H1 (cell line): ENCODE measurements around the gene DOHH. TPM values are rescaled to one million over a fixed set of nuclear protein-coding genes. Genes with fewer than 3 reads are reported as not detected.

Experiments used
- BCL11A ChIP-seq, 2 experiments: IDR thresholded peaks; one replicate each; pipeline ENCODE4 v1.6.1; 2011; ENCODE audit warnings: low read depth in 2 of 2, low read length in 2 of 2, mild to moderate bottlenecking in 2 of 2
- CEBPB ChIP-seq: IDR thresholded peaks from 2 replicates; pipeline ENCODE4 v1.6.1; 2012; ENCODE audit warnings: low read depth, low read length
- CHD2 ChIP-seq: IDR thresholded peaks from 2 replicates; pipeline ENCODE4 v1.6.1; 2012; ENCODE audit warnings: low read length, improper control_type of control experiment
- GABPA ChIP-seq: IDR thresholded peaks from 2 replicates; pipeline ENCODE4 v1.6.1; 2011; ENCODE audit warnings: mild to moderate bottlenecking, low read length, moderate library complexity, borderline replicate concordance; ENCODE audit not compliant: insufficient read depth
- JUN ChIP-seq: IDR thresholded peaks from 2 replicates; pipeline ENCODE4 v1.6.1; 2011; ENCODE audit warnings: low read depth, mild to moderate bottlenecking, improper control_type of control experiment, low read length
- KDM4A ChIP-seq: IDR thresholded peaks from one replicate; pipeline ENCODE4 v1.7.1; 2012; ENCODE audit warnings: low read depth, mild to moderate bottlenecking, moderate library complexity, low read length, inconsistent platforms; ENCODE audit not compliant: severe bottlenecking
- PHF8 ChIP-seq: fragments of 200-600 bp; sonication (generic); conservative IDR thresholded peaks from 2 replicates; pipeline ENCODE4 v1.7.1; 2012; ENCODE audit warnings: low read depth, mild to moderate bottlenecking, inconsistent platforms, low read length, moderate library complexity
- RXRA ChIP-seq: IDR thresholded peaks from 2 replicates; pipeline ENCODE4 v1.6.1; 2011; ENCODE audit warnings: low read depth, mild to moderate bottlenecking, low read length, moderate library complexity; ENCODE audit not compliant: insufficient read depth
- SRF ChIP-seq: IDR thresholded peaks from 2 replicates; pipeline ENCODE4 v1.6.1; 2011; ENCODE audit warnings: mild to moderate bottlenecking, low read depth, low read length, moderate library complexity
- TEAD4 ChIP-seq: IDR thresholded peaks from 2 replicates; pipeline ENCODE4 v1.6.1; 2012; ENCODE audit warnings: low read depth, low read length, inconsistent platforms, mixed read lengths
- YY1 ChIP-seq: IDR thresholded peaks from 2 replicates; pipeline ENCODE4 v1.6.1; 2011; ENCODE audit warnings: low read depth, mild to moderate bottlenecking, low read length
- polyA plus RNA-seq, 7 experiments: library from polyadenylated mRNA; depleted of rRNA in 3 of 7; stranded (reverse) in 5 of 7; unstranded in 2 of 7; fragments of >200 nt in 5 of 7; fragments of 200-250 nt in 2 of 7; gene quantifications; 1 replicate in 5 of 7; 2 replicates in 1 of 7; 4 replicates in 1 of 7; pipeline versions ENCODE4 v1.2.1 to v1.2.3, GENCODE V29; 2011 to 2013; ENCODE audit warnings: missing spikeins in 2 of 7, mixed read lengths in 2 of 7
- total RNA-seq: library from RNA; stranded (reverse); fragmentation: NEBNext Ultra II Directional; extraction: Animal tissue kit (Norgen Biotek cat#: 25700); gene quantifications from 2 replicates; pipeline ENCODE4 v1.2.1, GENCODE V29; 2021

The DOHH gene
- total and polyA plus RNA-seq, 2 of the 8 experiments (the other 6 are each of a cell fraction or from before 2014, with no cell fraction given): 7.3 to 17.7 TPM

- peak; percentile 53; the same call in 1 of the 2 replicates for TF ChIP-seq TEAD4
- no peak for TF ChIP-seq SRF
- TF ChIP-seq RXRA: no peak
- TF ChIP-seq GABPA: no peak
- no peak for TF ChIP-seq BCL11A (IDR thresholded peaks at IDR 0.05; ENCODE audit: low read depth in 2 of 2, low read length in 2 of 2)
- TF ChIP-seq YY1: peak; percentile 98
- TF ChIP-seq CEBPB: no peak
- no peak for TF ChIP-seq JUN
- TF ChIP-seq CHD2: peak; percentile 32; the same call in 1 of the 2 replicates
- peak; percentile 87 for TF ChIP-seq KDM4A
- peak; percentile 83 for TF ChIP-seq PHF8
Observed at GRCh38 chr19:3500429-3501101, at the start of gene DOHH (continued).
